Peyer's patch (tissue), 4 donors: ENCODE data around the gene GALNT2. TPM values are rescaled to one million over a fixed set of nuclear protein-coding genes. Genes with fewer than 3 reads are reported as not detected.

Experiments
- DNase-seq, 3 donors: peaks; one replicate each; pipeline ENCODE4 v3.0.0-alpha.2; 2017 to 2019
- H3K27ac ChIP-seq, 4 donors: fragments of 200-600 bp; sonication (generic); one replicate each; pipeline ENCODE4 v1.5.1; 2016 to 2019
- H3K27me3 ChIP-seq, 2 donors: fragments of 200-600 bp; sonication (generic); one replicate each; pipeline ENCODE4 v1.5.1; 2019
- H3K36me3 ChIP-seq, 3 donors: fragments of 200-600 bp; sonication (generic); one replicate each; pipeline ENCODE4 v1.5.1; 2016 to 2019
- H3K4me1 ChIP-seq, 4 donors: fragments of 200-600 bp; sonication (generic); one replicate each; pipeline ENCODE4 v1.5.1; 2016 to 2019
- H3K4me3 ChIP-seq, 4 donors: fragments of 200-600 bp; sonication (generic); 1 replicate in 3 of 4; 2 replicates in 1 of 4; pipeline ENCODE4 v1.5.1; 2016 to 2019; ENCODE audit warnings: mild to moderate bottlenecking in 1 of 4
- H3K9me3 ChIP-seq, 4 donors: fragments of 200-600 bp; sonication (generic); one replicate each; pipeline ENCODE4 v1.5.1; 2016 to 2019; ENCODE audit warnings: mild to moderate bottlenecking in 1 of 4
- CTCF ChIP-seq, 6 experiments: fragments of 450-650 bp in 4 of 6; fragments of 200-600 bp in 2 of 6; sonication (generic) in 1 of 6; IDR thresholded peaks; one replicate each; pipeline ENCODE4 v1.5.1; 2017 to 2019; ENCODE audit warnings: antibody characterized with exemption in 6 of 6, mild to moderate bottlenecking in 3 of 6, moderate library complexity in 1 of 6
- POLR2A ChIP-seq, 2 donors: fragments of 450-650 bp; IDR thresholded peaks; one replicate each; pipeline ENCODE4 v1.5.1; 2017; ENCODE audit warnings: antibody characterized with exemption in 2 of 2, mild to moderate bottlenecking in 2 of 2, moderate library complexity in 2 of 2
- total RNA-seq, 4 donors: library from RNA; depleted of rRNA; stranded (reverse); fragments of >200 nt; gene quantifications; one replicate each; pipeline ENCODE4 v1.1.0, GENCODE V29; 2016

The GALNT2 gene
- total RNA-seq, 4 donors from 2014 or later = 36.3 to 52.5 (median 43.6) TPM

GRCh38 chr1:230072296-230072695 is 5.3 kb downstream of the GALNT2 start:
- Histone ChIP-seq H3K36me3 (no peaks in the 10 kb centered on the region), H3K4me1 (peaks cover 0 to 27% (median 8%) of the 10 kb centered on the region in 4 donors), H3K4me3 (no peak overlapping the region), H3K27ac (no peak overlapping the region), H3K27me3 (no peaks in the 10 kb centered on the region), H3K9me3 (no peaks in the 10 kb centered on the region)
- TF ChIP-seq CTCF (IDR thresholded peaks at IDR 0.05) (no peak), POLR2A (IDR thresholded peaks at IDR 0.05) (no peak)
- DNase-seq = peak in 1 of 3 donors; percentile 31

DNA sequence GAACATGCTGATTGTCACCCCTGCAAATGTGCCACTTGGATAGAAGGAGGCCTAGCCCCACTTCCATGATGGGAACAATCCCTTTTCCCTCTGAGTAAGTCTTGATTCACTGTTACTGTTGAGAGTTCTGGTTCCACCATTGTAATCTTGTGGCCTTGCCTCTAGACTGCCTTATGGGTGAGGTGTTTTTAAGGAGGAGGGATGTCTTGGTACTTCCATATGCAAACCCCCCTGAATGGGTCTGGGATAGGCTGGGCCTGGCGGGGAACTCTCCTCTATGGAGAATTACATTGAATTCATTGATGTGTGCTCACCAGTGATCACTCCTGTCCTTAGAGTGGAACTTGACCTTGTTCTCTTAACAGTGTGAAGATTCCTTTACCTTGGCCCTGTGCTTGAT is 5.8 kb downstream of the GALNT2 start:
- TF ChIP-seq CTCF (IDR thresholded peaks at IDR 0.05) (no peak), POLR2A (IDR thresholded peaks at IDR 0.05) (no peak)

GRCh38 chr1:230073371-230074035 is 6.5 kb downstream of the GALNT2 start:
- Histone ChIP-seq H3K9me3 (no peaks in the 10 kb centered on the region), H3K36me3 (no peaks in the 10 kb centered on the region), H3K4me1 (peaks cover 0 to 27% (median 4%) of the 10 kb centered on the region in 4 donors), H3K27me3 (no peaks in the 10 kb centered on the region), H3K27ac (no peak overlapping the region), H3K4me3 (no peak overlapping the region)
- DNase-seq = peak in 1 of 3 donors; percentile 42
- TF ChIP-seq POLR2A (IDR thresholded peaks at IDR 0.05) = no peak
- TF ChIP-seq CTCF (IDR thresholded peaks at IDR 0.05) = no peak

More for the DNA sequence above, 5.8 kb downstream of the GALNT2 start:
- Histone ChIP-seq H3K27ac (no peak overlapping the region), H3K4me1 (peaks cover 0 to 27% (median 7%) of the 10 kb centered on the region in 4 donors), H3K9me3 (no peaks in the 10 kb centered on the region), H3K27me3 (no peaks in the 10 kb centered on the region), H3K4me3 (no peak overlapping the region), H3K36me3 (no peaks in the 10 kb centered on the region)
- peak in 1 of 3 donors; percentile 28 for DNase-seq

DNA sequence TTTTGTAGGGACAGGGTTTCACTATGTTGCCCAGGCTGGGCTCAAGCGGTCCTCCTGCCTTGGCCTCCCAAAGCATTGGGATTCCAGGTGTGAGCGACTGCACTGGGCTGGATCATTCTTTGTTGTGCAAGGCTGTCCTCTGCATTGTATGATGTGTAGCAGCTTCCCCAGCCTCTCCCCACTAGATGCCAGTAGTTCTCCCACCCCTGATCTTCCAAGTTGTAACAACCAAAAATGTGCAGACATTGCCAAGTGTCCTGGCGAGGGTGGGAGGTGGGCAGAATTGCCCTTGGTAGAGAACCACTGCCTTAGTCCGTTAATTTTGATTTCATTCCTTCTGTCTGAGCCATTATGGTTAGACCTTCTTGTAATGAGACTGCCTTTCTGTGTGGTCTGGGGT is 7.2 kb downstream of the GALNT2 start:
- Histone ChIP-seq H3K9me3 (no peaks in the 10 kb centered on the region), H3K4me1 (peaks cover 0 to 24% (median 2%) of the 10 kb centered on the region in 4 donors), H3K27ac (no peak overlapping the region), H3K27me3 (no peaks in the 10 kb centered on the region), H3K4me3 (no peak overlapping the region), H3K36me3 (no peaks in the 10 kb centered on the region)
- no peak for TF ChIP-seq CTCF (IDR thresholded peaks at IDR 0.05)
- no peak for TF ChIP-seq POLR2A (IDR thresholded peaks at IDR 0.05)
- DNase-seq = no peak

- DNase-seq = peak in 1 of 3 donors; percentile 23
- H3K36me3 ChIP-seq = no peaks in the 10 kb centered on the region
- no peaks in the 10 kb centered on the region for H3K27me3 ChIP-seq
- no peaks in the 10 kb centered on the region for H3K9me3 ChIP-seq
- peaks cover 0 to 19% (median under 1%) of the 10 kb centered on the region in 4 donors for H3K4me1 ChIP-seq
- H3K4me3 ChIP-seq = no peak overlapping the region
- H3K27ac ChIP-seq = no peak overlapping the region
- no peak for TF ChIP-seq CTCF (IDR thresholded peaks at IDR 0.05)
- no peak for TF ChIP-seq POLR2A (IDR thresholded peaks at IDR 0.05)
Observed at GRCh38 chr1:230074762-230075161, 7.7 kb downstream of the GALNT2 start.
